Measurements from ENCODE around the gene TMEM106C.

Gene TMEM106C

DNA sequence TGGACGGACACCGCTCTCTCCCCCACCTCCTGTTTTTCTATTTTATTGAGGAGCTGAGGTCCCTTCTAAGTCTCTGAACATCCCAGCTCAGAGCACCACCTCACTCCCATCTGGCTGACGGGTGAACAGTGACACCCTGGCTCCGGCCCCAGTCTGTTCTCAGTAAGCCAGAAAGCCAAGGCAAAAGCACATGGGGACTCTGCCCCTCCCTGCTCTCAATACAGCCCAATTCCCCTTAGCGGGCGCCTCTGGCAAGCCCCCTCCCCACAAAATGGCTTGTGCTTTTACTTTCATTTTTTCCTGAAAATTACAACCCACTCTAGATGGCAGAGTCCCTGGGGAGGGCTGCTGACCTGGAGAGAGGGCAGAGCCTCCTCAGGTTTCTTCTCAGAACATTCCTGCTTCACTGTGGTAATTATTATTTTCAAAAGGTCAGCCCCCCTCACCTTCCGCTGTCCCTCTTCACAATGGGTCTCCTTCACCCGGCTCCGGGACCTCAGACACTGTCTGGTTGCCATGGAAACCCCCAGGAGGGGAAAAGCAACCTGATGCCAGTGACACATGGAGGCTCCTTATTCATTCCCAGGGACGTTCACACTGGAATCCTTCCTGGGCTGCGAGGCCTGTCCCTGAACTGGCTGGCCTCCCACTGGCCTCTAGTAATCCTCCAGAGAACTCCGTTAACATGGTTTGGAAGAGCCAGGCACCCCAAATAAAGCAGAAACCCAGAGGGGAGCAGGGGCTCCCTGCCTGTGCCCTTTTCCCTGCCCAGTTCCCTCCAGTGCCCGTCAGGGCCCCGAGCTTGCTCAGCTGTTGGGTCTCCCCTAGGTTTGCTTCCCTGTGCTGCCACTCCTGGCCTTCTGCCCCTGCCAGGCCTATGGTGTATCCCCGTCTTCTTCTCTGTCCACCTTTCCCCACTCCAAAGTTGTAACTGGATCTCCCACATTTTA lies 25.0 kb downstream of the TMEM106C start:
- intact Hi-C loops (cut with DNase I) = no loop called here
- peak in 7 of 42 donors; percentile 7 to 61 (median 24) for DNase-seq

GRCh38 chr12:47989023-47989417 lies 25.6 kb downstream of the TMEM106C start:
- DNase-seq = peak in 2 of 42 donors; percentile 11 to 18
- intact Hi-C loops (cut with DNase I) = no loop called here

DNA sequence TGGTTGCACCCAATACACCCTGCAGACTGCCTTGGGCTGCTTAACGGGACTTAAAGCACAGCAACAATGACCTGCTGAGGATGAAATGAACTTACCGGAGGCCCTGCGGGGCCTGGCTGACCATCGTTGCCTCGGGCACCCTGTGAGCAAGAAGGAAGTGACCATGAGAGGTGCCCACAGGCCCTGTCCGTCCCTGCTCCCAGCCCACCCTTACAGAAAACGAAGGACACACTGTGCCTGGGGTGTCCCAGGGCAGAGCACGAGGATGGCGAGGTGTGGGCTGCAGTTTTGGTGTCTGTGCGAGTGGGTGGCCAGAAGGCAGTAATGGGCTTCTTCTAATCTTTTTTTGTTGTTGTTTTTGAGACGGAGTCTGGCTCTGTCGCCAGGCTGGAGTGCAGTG lies 26.3 kb downstream of the TMEM106C start:
- intact Hi-C loops (cut with DNase I) = no loop called here
- peak in 1 of 42 donors; percentile 12 for DNase-seq

DNA sequence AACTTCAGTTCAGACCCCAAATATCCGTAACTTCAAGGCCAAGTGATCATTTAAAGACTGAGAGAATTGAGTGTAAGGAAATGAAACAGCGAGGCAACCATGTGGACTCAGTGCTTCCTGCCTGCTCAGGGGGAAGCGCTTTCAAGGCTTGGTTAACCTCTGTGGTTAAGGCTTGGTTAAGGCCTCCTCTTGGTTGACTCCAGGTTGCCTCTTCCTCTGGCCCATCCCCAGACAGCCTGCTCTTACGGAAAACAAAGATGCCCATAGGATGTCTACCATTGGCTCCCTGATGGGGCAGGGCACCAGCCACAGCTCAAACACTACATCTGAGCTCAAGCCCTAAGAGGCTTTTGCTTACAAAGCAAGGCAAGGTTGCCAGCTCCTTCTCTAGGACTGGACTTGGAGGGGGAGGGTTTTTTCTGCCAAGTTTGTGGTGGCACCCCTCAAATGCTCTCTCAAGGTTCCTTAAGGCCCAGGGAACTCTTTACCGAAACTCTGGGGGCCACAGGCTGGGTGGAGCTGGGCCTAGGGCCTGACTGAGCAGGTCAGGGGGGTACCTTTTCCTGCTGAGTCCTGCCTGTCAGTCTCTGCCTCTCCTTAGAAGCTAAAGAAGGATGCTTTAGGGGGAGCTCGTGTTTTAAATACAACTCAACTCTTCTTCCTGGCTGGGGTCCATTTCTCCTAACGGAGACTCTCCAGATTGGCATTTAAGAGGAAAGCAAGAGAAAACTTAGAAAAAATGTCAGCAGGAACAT lies 27.1 kb downstream of the TMEM106C start:
- intact Hi-C loops (cut with DNase I) = no loop called here
- peak in 1 of 42 donors; percentile 15 for DNase-seq

DNA sequence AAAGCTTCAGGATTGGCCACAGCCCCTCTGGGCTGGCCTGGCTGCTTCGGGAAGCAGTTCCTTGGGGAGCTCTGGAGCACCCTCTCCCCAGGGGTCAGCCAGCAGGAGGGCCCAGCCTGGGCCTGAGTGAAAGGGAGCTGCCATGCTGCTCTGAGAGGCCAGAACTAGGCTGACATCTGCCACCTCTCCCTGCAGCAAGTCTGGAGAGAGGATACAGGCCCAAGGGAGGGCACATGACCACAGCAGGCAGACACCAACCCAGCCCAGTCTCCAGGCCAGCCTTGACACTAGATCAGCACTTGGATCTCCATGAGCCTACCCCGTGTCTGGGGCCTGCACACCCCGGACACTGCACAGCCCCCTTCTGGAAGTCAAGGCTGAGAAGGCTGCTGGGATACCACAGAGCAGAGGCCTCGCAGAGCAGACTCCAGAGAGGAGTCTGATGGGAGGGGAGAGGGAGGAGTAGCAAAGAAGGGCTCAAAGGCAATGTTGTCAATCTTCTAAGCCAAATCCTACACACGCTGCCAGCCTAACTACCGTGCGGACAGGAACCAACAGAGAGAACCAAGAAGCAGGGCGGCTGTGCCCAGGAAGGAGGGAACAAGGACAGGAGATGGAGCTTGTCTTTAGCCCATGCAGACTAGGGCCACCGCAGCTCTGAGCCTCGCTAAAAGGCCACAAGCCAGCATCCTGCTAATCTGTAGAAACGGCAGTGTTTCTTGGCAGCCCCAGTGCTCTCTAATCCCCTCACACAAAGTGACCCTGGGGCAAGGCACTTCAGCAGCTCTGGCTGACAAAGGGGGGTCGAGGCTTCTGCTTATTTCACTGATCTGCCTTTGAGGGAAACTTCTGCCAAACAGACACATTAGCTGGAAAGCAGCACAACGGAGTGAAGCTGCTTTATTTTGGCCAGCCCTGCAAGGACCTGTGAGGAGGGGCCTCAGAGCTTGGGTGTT lies 28.0 kb downstream of the TMEM106C start:
- intact Hi-C loops (cut with DNase I) = no loop called here
- DNase-seq = peak in 1 of 42 donors; percentile 23

- DNase-seq = peak in 2 of 42 donors; percentile 2 to 20
- intact Hi-C loops (cut with DNase I) = no loop called here
These were observed 29.4 kb downstream of the TMEM106C start for GRCh38 chr12:47992776-47993175.

DNA sequence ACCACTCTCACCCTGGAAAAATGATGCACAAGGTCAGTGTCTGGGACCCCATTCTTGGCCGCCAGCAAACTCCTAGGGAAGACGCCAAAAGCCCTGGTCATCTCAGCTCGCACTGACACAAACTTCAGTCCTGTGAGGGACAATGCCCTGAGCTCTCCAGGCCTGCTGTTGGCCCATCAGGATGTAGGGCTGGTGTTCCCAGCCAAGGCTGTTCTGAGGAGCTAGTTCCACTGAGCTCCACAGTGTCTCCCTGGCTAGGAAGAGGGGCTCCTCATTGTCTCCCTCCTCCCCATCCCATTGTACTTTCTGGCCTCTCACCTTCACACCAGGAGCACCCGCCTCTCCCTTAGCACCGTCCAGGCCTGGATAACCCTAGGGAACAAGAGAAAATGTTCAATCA lies 30.1 kb downstream of the TMEM106C start:
- intact Hi-C loops (cut with DNase I) = no loop called here
- DNase-seq = peak in 1 of 42 donors; percentile 10

- DNase-seq = peak in 13 of 42 donors; percentile 15 to 54 (median 25)
- intact Hi-C loops (cut with DNase I) = no loop called here
These were observed 32.6 kb downstream of the TMEM106C start for GRCh38 chr12:47995981-47996401.

- intact Hi-C loops (cut with DNase I) = no loop called here
- DNase-seq = peak in 2 of 42 donors; percentile 6 to 11
These were observed 33.9 kb downstream of the TMEM106C start for GRCh38 chr12:47997321-47997720.

GRCh38 chr12:47999816-48000215 lies 36.4 kb downstream of the TMEM106C start:
- intact Hi-C loops (cut with DNase I) = no loop called here
- peak in 1 of 42 donors; percentile 27 for DNase-seq

DNA sequence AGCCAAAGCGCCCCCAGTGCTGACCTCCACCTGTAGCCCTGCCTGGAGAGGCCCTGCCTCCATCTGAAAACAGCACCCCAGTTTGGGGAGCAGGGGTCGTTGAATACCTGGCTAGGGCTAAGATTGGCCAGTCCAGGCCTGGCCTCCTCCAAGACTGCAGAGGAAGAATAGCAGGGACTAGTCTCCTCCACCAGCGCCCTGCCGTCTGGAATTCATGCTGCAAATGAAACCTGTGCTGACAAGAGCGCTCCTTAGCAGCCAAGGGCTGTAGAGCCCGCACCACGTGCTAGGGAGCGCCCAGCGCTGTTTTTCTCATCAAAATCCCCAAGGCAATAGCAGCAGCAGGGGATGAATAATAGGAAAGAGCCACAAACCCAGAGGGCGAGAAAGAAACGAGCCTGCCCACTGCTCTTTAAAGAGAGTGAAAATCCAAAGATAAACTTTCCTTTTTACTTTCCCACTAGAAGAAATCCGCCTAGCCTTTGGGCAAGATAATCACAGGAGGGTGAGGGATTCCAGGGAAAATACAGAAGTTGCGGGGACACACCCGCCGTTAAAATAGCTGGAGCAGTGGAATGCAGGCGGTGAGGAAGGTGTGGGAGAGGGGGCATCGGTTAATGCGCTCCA lies 37.6 kb downstream of the TMEM106C start:
- DNase-seq = peak in 2 of 42 donors; percentile 12 to 16
- intact Hi-C loops (cut with DNase I) = no loop called here

DNA sequence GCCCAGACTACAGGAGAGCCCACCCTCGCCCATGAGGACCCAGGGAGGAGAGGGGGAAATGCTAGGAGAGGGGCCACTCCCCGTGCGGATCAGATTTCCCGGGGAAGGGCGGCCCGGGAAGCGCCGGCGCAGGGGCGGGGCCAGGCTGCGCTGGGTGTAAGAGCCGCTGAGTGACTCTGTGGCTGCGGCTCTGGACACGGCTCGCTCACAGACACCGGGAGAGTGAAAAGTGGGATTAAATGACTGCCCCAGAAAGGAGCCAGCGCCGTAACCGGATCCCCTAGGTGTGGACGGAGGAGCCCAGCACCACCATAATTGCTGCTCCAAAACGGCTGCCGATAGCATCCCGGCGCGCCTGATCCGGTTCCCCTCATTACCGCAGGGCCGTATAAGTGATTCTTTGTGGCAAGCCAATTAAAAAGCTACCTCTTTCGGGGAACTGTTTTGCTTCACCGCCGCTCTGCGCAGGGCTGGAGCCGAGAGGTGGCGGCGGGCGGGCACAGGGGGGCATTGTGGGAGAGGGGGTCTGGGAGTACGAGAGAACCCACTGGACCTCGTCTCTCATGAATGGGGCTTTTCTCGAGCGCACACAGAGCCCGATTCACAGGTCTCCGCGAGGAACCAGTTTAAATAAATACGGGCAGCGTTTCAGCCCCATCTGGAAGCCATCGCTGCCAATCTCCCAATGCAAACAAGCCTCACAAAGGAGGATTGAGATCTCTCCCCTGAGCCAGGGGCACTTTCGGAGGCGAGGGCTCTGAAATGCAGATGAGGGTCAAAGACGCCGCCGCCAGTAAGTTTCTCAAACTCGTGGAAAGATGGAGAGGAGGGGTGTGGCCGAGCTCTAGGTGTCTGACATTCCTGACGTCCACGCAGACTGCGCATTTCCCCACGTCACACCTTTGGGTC lies 38.4 kb downstream of the TMEM106C start:
- intact Hi-C loops (cut with DNase I) = no loop called here
- DNase-seq = peak in 14 of 42 donors; percentile 11 to 52 (median 31)

DNA sequence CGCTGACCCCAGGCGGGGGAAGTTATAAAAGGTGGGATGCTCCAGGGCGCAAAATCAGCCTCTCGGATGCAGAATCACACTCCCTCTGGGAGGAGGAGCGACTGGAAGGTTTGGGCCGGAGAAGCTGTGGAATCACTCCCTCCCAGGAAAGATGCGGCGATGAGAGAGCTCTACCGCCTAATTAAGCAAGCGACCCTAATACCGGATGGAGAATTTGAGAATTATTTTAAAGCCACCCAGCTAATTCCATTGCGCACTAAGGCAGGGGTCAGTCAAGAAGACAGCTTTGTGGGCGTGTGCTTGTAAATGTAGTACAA lies 39.0 kb downstream of the TMEM106C start:
- intact Hi-C loops (cut with DNase I) = no loop called here
- DNase-seq = peak in 1 of 42 donors; percentile 23

DNA sequence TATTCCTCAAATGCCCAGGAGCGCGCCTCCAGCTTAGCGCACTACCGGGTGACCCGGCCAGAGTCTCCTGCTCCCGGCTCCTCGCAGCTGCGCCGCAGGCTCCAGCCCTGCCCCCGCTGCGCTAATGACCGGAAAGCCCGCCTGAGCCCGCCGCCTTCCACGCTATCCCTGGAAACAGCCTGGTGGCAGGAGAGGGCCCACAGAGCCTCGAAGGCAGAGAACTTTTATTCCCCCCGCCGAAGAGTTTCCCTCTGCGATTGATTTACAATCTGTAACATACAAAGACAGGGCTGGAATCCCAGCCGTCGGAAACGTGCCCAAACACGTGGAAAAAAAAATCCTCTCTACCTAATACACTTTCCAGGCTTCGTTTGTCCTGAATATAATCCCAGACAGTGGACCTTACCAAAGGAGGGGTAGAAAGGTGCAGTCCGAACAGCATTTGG lies 39.4 kb downstream of the TMEM106C start:
- intact Hi-C loops (cut with DNase I) = no loop called here
- peak in 1 of 42 donors; percentile 32 for DNase-seq

DNA sequence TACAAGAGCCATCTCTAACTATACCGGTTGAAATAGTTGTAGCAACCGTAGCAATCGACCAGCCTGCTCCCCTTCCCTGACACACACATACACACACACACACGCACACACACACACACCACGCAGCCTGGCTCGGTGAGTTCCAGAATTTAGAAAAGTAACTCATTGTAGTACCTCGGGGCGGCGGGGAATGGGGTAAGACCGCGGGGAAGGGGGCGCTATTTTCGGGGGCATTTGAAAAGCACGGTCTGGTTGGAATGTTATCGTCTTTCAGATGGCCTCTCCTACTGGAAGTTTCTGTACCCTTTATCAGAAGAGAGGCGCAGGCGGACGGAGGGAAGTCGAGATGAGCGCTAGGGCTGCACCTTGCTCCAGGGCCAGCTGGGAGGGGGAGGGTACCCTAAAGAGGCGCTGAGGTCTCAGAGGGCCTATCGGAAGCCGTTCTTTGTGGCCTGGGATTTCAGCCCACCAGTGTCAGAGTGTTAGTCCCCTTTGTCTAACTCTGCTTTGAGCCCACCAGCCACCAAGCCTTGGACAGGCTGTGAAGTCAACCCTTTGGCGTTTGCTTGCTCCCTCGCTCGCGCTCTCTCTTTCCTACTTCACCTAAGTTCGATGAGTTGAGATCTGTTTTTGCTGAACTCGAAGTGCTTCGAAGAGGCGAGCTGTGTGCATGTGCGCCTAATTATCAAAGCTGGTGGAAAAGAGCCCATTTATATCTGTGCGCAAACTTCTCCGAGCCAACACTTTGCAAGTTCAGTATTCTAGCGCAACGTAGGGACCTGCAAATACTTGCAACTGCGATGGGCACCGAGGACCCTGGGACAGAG lies 40.0 kb downstream of the TMEM106C start:
- intact Hi-C loops (cut with DNase I) = no loop called here
- peak in 1 of 42 donors; percentile 20 for DNase-seq

Data from head of caudate nucleus (tissue), 42 donors.